Measurements from ENCODE around the gene CCM2.
A peak's percentile ranks its signal among the peaks of the same experiment; 100 is the strongest.
"Not testable (repeated sequence)": the region's sequence is repeated elsewhere in the genome, so short reads cannot be mapped to it uniquely, and the experiment has no call there.

Gene CCM2

DNA sequence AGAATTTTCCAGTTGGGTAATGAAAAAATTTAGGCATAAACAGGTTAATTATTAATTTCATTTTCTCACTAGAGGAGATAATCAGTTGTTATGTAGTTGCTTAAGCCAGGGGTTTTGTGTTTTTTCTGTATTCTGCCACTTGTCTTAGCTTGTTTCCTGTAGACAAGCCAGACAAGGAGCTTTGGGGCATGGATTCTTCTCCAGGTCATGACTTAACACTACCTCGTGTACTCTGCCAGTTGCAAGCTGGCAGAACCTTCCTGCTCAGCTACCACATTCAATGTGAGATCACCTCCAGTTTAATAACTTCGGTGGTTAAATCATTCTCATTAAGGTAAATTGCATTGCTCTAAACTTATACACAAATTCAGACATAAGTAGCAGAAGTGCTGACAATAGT is 1.8 kb downstream of the CCM2 start:
- DNase-seq, result peak; percentile 31

DNA sequence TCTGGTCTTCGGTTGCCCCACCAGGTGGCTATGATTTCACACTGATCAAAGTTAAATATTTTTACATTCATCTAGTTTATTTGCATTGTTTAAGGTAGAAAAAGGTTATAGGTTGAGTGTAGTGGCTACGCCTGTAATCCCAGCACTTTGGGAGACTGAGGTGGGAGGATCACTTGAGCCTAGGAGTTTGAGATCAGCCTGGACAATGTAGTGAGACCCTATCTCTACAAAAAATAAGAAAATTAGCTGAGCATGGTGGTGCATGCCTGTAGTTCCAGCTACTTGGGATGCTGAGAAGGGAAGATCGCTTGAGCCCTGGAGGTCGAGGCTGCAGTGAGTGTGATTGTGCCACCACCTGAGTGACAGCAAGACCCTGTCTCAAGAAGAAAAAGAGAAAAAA is 3.8 kb downstream of the CCM2 start:
- DNase-seq, result no peak

- no peak for DNase-seq
These were observed 7.1 kb downstream of the CCM2 start for GRCh38 chr7:45007106-45007505.

DNA sequence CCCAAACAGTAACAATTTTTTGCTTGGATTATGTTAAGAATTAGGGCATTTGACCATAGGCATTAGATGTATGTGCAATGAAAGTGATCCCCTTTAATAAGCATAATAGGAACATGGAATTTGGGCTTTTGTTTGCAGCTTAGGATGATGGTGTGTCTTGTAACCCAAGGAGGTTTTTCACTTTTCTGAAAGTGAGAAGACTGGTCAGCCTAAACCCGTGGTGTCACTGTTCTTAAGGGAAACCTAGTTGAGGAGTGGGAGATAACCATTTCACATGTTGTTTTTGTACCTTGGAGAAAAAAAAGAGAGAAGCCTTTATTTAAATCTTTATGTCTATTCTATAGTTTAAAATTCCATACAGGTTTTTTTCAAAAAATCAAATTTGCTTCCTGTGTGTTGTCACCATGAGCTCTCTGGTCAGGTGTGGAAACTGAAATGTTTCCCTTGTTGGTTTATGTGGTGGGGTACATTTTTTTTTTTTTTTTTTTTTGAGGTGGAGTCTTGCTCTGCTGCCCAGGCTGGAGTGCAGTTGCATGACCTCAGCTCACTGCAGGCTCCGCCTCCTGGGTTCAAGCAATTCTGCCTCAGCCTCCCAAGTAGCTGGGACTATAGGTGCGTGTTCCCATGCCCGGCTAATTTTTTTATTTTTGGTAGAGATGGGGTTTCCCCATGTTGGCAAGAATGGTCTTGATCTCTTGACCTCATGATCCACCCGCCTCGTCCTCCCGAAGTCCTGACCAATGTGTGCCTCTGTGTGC is 7.7 kb downstream of the CCM2 start:
- no peak for DNase-seq

GRCh38 chr7:45013465-45013967 is 13.5 kb downstream of the CCM2 start:
- no peak for DNase-seq

- no peak for DNase-seq
These were observed 15.3 kb downstream of the CCM2 start for GRCh38 chr7:45015313-45015712.

DNA sequence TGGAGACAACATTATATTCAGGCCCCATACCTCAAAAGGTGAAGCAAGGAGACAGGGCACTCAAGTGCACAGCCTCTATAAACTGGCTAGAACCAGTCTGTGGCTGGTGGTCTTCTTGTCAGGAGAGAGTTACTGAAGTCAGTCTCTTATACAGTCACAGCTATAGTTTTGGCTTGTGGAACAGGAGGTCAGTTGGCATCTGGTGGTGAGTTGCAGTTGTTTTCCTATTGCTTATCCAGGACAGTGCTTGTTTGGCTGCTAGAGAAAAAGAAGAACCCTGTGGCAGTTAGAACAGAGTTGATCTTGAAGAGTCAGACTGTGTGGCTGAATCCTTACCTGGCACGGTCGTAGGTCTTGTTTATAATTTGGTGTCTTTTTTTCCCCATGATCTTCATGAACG is 17.3 kb downstream of the CCM2 start:
- DNase-seq, result no peak

GRCh38 chr7:45020915-45021314 is 20.9 kb downstream of the CCM2 start:
- DNase-seq, result no peak

DNA sequence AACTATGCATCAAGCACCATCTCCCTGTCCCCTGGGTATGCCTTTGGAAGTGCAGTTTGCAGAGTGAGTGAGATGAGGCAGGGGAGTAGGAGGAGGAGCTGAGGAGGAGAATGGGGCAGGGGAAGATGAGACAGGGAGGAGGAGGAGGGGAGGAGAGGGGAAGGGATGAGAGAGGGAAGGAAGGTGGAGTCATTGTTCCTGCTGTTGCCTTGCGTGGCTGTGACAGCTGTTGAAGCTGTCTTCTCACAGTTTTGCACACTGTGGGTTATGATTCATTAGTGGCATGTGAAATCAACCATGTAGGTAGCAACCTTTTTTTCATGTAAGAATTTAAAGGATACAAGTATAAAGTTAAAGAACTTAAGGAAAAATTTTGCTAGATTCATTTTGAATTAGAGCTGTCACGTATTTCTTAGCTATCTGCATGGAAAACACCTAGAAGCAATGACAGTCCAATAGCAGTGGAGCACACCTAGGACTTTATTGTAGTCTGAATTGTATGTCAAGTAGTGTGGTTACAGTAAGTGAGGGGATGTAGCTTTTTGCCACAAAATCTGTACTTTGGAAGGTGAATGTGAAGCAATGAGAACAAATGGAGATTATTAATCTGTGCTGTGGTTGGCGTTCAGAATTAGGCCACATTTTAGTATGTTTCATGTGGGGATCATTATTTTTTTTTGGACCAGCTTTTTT is 21.7 kb downstream of the CCM2 start:
- peak; percentile 12 for DNase-seq

DNA sequence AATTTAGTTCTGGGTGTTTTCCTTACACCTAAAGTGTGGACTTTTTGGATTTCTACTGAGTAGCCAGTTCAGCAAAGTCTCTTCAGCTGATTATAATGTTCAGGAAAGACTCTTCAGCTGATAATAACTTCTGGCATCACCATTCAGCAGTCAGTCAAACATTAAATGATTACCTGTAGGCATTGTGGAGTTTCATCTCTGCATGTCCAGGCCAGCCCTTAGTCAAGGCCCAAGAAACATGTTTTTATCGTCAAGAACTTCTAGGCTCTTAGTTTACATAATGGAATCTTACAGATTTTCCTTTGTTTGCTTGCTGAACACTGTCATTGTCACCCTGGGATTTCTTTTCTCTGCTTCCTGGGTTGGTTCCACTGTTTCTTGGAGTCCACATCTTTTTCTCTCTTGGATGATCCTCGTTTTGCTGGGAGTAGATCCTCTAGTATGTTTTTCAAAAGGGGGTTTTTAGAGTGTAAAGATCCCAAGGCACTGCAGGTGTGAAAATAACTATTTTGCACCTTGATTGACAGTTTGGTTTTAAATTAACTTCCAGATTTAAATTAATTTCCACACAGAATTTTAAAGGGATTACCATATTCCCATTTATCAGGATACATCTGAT is 24.2 kb downstream of the CCM2 start:
- no peak for DNase-seq

DNA sequence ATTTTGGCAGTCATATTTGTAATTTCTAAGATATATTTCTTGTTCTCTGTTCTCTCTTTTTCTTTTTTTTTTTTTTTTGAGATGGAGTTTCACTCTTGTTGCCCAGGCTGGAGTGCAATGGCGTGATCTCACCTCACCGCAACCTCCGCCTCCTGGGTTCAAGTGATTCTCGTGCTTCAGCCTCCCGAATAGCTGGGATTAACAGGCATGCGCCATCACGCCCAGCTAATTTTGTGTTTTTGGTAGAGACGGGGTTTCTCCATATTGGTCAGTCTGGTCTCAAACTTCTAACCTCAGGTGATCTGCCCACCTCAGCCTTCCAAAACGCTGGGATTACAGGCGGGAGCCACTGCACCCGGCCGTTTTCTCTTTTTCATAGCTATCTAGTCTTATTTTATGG is 25.5 kb downstream of the CCM2 start:
- DNase-seq, result not testable (repeated sequence)

GRCh38 chr7:45026013-45026412 is 26.0 kb downstream of the CCM2 start:
- no peak for DNase-seq

DNA sequence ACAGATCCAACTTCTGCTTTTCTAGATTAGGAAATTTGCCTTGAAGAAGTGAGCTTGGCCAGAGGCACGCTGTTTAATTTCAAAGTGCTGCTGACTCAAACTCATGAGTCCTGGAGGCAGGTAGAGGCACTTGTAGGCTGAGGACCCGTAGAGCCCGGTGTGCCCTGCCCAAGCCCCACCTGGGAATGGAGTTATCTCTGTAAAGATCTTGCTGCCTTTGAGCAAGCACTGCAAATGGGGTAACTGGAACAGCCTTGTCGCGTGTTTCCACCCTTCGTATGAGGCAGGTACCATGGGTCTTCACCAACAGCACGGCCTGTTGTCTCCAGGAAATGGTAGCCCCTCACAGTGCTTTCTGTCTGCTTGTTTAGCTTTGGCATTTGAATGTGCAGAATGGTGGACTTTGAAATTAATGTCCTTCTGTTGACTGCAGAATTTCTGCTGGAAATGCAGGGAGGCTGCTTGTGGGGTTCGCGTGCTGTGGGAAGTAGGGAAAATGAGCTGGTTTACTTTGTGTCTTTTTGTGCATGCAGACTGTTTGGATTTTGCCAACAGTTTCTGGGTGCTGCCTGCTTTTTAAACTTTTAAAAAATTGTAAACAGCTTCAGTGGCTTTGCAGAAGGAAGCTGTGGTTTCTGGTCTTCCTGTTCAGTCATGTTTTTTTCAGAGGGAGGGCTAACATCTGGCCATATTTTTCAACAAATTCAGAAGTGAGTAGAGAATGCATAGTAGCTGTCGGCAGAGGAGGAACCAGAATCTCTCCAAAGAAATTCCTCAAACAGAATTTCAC is 27.2 kb downstream of the CCM2 start:
- DNase-seq, result peak; percentile 87

GRCh38 chr7:45027774-45028114 is 27.7 kb downstream of the CCM2 start:
- peak; percentile 8 for DNase-seq

DNA sequence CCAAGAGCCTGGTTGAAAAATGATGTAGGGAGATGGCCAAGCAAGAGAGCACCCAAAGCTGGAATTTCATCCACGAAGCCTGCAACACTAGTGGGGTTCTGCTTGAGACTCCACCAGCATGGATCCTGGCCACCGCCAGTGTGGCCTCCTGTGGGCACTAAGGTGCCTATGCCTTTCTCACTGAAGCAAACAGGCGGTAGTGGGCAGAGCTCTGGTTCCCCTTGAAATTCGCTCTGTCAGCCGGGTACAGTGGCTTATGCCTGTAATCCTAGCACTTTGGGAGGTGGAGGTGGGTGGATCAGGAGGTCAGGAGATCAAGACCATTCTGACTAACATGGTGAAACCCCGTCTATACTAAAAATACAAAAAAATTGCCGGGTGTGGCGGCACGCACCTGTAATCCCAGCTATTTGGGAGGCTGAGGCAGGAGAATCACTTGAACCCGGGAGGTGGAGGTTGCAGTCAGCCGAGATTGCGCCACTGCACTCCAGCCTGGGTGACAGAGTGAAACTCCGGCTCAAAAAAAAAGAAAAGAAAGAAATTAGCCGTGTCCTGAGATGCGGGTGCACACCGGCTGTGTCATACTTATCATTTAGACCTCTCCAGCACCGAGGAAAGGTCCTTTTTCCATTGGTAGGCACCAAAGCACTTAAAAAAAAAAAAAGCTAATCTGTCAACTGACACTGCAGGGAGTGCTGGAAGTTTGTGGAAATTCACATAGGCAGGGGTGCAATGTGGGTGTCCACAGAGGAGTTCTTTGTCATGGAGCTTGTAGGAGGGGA is 28.3 kb downstream of the CCM2 start:
- peak; percentile 32 for DNase-seq

DNA sequence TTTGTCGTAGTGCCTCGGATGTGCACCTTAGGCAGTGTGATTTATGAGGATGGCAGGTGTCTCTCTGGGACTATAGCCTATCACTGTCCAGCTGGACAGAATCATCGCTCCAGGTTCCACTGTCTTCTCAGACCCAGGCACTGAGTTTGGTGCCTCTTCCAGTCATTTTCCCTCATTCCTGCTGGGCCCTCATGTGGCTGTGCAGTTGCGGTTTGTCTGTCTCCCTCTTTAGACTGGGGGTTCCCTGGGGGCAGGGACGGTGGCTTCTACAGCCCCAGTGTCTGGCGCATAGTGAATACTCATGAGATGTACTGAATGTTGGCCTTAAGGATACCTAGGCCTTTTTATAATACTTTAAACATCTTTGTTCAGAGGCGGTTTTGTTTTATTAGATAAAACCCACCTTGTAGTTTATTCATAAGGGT is 28.9 kb downstream of the CCM2 start:
- DNase-seq, result no peak

GRCh38 chr7:45031829-45032228 is 31.8 kb downstream of the CCM2 start:
- no peak for DNase-seq

DNA sequence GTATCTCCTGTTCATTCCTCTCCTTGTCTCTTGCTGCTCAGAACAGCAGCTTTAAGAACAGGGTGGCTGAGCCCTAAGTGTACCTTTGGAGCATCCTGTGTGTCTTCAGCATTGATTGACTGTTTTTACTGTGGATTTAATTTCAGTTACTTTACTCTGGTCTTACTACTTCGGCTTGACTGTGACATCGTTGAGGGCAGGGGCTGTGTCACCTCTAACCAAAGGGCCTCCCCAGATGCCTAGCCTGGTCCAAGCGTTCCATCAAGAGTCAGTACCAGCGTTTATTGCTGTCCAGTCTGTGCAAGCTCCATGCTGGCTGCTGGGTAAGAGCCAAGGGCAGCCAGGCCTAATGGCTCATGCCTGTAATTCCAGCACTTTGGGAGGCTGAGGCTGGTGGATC is 32.4 kb downstream of the CCM2 start:
- no peak for DNase-seq

- no peak for DNase-seq
These were observed 33.4 kb downstream of the CCM2 start for GRCh38 chr7:45033261-45033930.

GRCh38 chr7:45033931-45034290 is 33.9 kb downstream of the CCM2 start:
- no peak for DNase-seq

DNA sequence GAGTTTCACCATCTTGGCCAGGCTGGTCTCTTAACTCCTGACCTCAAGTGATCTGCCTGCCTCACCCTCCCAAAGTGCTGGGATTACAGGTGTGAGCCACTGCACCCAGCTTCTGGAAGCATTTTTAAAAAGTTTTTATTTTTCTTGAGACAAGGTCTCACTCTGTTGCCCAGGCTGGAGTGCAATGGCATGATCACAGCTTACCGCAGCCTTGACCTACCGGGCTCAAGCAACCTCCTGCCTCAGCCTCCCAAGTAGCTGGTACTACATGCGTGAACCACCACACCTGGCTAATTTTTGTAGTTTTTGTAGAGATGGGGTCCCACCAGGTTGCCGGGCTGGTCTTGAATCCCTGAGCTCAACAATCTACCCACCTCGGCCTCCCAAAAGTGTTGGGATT is 34.7 kb downstream of the CCM2 start:
- not testable (repeated sequence) for DNase-seq

DNA sequence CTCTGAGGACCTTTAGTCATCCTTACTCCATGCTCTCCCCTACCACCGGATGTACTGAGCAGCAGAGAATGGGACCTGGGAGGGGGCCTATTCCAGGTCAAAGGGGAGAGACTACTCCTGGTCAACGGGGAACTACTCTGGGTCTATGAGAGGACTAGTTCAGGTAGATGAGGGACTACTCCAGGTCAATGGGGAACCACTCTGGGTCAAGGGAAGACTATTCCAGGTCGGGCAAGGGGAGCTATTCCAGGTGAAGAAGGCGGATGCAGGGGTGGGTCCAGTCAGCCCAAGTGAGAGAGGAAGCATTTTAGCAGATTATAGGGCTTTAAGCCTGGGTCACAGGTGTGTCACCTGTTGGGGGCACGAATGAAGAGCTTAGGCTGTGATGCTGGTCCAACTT is 35.4 kb downstream of the CCM2 start:
- DNase-seq, result no peak
